Smooth muscle cell of the pulmonary artery (primary cell): ENCODE results near the gene PROX1. TPM values are rescaled to one million over a fixed set of nuclear protein-coding genes. Genes with fewer than 3 reads are reported as not detected.

ENCODE experiments used
- total RNA-seq: library from RNA; depleted of rRNA; stranded (reverse); fragments of >200 nt; gene quantifications from 2 replicates; pipeline ENCODE4 v1.2.3, GENCODE V29; 2014

Gene PROX1, protein sequence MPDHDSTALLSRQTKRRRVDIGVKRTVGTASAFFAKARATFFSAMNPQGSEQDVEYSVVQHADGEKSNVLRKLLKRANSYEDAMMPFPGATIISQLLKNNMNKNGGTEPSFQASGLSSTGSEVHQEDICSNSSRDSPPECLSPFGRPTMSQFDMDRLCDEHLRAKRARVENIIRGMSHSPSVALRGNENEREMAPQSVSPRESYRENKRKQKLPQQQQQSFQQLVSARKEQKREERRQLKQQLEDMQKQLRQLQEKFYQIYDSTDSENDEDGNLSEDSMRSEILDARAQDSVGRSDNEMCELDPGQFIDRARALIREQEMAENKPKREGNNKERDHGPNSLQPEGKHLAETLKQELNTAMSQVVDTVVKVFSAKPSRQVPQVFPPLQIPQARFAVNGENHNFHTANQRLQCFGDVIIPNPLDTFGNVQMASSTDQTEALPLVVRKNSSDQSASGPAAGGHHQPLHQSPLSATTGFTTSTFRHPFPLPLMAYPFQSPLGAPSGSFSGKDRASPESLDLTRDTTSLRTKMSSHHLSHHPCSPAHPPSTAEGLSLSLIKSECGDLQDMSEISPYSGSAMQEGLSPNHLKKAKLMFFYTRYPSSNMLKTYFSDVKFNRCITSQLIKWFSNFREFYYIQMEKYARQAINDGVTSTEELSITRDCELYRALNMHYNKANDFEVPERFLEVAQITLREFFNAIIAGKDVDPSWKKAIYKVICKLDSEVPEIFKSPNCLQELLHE
- 0.03 and 0.07 TPM in 2 replicates for total RNA-seq

DNA sequence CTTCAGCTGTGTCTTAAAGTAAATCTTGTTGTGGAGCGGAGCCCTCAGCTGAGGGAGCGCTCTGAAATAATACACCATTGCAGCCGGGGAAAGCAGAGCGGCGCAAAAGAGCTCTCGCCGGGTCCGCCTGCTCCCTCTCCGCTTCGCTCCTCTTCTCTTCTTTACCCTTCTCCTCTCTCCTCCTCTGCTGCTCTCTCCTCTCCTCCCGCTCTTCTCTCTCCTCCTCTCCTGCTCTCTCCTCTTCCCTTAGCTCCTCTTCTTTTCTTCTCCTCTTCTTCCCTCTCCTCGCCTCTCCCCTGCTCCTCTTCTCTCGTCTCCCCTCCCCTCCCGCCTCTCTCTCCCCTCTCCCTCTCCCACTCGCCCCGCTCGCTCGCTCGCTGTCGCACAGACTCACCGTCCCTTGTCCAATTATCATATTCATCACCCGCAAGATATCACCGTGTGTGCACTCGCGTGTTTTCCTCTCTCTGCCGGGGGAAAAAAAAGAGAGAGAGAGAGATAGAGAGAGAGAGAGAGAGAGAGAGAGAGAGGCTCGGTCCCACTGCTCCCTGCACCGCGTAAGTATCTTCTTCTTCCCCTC is at the start of gene PROX1:
Gene PROX1 (plus strand): TSS at position 47 of the 580 bp plus-strand sequence. CDS start 8,563 bp downstream, outside the sequence.

